PFSK-1 (cell line): ENCODE results near the gene KRTAP20-4.

Experiments used
- TAF1 ChIP-seq: IDR thresholded peaks from 2 replicates; pipeline ENCODE4 v1.6.1; 2012; ENCODE audit warnings: low read length, control low read depth, borderline replicate concordance; ENCODE audit not compliant: insufficient read depth
- TF ChIP-seq, protein P1 (sequence below), 2 experiments: IDR thresholded peaks; 2 replicates each; pipeline versions ENCODE4 v1.6.1 to v1.8.0; 2011 to 2012; ENCODE audit warnings: low read depth in 2 of 2, low read length in 2 of 2, control low read depth in 1 of 2, inconsistent platforms in 1 of 2, mild to moderate bottlenecking in 1 of 2, moderate library complexity in 1 of 2; ENCODE audit not compliant: insufficient read depth in 1 of 2

- no peak for TF ChIP-seq TAF1
- TF ChIP-seq, protein P1, sequence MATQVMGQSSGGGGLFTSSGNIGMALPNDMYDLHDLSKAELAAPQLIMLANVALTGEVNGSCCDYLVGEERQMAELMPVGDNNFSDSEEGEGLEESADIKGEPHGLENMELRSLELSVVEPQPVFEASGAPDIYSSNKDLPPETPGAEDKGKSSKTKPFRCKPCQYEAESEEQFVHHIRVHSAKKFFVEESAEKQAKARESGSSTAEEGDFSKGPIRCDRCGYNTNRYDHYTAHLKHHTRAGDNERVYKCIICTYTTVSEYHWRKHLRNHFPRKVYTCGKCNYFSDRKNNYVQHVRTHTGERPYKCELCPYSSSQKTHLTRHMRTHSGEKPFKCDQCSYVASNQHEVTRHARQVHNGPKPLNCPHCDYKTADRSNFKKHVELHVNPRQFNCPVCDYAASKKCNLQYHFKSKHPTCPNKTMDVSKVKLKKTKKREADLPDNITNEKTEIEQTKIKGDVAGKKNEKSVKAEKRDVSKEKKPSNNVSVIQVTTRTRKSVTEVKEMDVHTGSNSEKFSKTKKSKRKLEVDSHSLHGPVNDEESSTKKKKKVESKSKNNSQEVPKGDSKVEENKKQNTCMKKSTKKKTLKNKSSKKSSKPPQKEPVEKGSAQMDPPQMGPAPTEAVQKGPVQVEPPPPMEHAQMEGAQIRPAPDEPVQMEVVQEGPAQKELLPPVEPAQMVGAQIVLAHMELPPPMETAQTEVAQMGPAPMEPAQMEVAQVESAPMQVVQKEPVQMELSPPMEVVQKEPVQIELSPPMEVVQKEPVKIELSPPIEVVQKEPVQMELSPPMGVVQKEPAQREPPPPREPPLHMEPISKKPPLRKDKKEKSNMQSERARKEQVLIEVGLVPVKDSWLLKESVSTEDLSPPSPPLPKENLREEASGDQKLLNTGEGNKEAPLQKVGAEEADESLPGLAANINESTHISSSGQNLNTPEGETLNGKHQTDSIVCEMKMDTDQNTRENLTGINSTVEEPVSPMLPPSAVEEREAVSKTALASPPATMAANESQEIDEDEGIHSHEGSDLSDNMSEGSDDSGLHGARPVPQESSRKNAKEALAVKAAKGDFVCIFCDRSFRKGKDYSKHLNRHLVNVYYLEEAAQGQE (IDR thresholded peaks at IDR 0.05; ENCODE audit: insufficient read depth in 1 of 2, low read depth in 2 of 2, low read length in 2 of 2), result no peak
These were observed 4.3 kb upstream of the KRTAP20-4 start, which contains the start of gene KRTAP20-1 for GRCh38 chr21:30616125-30616524.
